OCI-LY1 (cell line): ENCODE measurements around the gene SMIM31.

ENCODE experiments used
- EZH2 ChIP-seq: fragments of 200-600 bp; sonication (generic), shearing (Covaris generic); IDR thresholded peaks from 2 replicates; pipeline ENCODE4 v1.8.0; 2017; ENCODE audit warnings: borderline replicate concordance, mixed run types, mild to moderate bottlenecking, antibody characterized with exemption, low read length, moderate library complexity, mixed read lengths
- TF ChIP-seq, protein P1 (sequence below): fragments of 200-600 bp; sonication (generic), shearing (Covaris generic); IDR thresholded peaks from 2 replicates; pipeline ENCODE4 v1.5.1; 2017; ENCODE audit warnings: mild to moderate bottlenecking, antibody characterized with exemption, low read length, moderate library complexity, mixed read lengths

- TF ChIP-seq, protein P1, sequence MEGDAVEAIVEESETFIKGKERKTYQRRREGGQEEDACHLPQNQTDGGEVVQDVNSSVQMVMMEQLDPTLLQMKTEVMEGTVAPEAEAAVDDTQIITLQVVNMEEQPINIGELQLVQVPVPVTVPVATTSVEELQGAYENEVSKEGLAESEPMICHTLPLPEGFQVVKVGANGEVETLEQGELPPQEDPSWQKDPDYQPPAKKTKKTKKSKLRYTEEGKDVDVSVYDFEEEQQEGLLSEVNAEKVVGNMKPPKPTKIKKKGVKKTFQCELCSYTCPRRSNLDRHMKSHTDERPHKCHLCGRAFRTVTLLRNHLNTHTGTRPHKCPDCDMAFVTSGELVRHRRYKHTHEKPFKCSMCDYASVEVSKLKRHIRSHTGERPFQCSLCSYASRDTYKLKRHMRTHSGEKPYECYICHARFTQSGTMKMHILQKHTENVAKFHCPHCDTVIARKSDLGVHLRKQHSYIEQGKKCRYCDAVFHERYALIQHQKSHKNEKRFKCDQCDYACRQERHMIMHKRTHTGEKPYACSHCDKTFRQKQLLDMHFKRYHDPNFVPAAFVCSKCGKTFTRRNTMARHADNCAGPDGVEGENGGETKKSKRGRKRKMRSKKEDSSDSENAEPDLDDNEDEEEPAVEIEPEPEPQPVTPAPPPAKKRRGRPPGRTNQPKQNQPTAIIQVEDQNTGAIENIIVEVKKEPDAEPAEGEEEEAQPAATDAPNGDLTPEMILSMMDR, result no peak
- no peak for TF ChIP-seq EZH2
Measured at GRCh38 chr4:164821711-164822110, 67.8 kb downstream of the SMIM31 start.
